A549 treated with AZD9567 at 1 μM for 4 hours (cell line): ENCODE data around the gene GARIN5A. TPM values are rescaled to one million over a fixed set of nuclear protein-coding genes. Genes with fewer than 3 reads are reported as not detected.

Source experiments
- total RNA-seq: library from RNA; stranded (reverse); fragments of 200-300 nt; extraction: Qiagen RNA extraction; gene quantifications from 5 replicates; pipeline ENCODE4 v1.2.3, GENCODE V29; 2022; ENCODE audit not compliant: insufficient read depth

GARIN5A gene
- total RNA-seq: 1.5 to 2.6 TPM (median 2.0 TPM) in 4 of 5 replicates, not detected in the other

DNA sequence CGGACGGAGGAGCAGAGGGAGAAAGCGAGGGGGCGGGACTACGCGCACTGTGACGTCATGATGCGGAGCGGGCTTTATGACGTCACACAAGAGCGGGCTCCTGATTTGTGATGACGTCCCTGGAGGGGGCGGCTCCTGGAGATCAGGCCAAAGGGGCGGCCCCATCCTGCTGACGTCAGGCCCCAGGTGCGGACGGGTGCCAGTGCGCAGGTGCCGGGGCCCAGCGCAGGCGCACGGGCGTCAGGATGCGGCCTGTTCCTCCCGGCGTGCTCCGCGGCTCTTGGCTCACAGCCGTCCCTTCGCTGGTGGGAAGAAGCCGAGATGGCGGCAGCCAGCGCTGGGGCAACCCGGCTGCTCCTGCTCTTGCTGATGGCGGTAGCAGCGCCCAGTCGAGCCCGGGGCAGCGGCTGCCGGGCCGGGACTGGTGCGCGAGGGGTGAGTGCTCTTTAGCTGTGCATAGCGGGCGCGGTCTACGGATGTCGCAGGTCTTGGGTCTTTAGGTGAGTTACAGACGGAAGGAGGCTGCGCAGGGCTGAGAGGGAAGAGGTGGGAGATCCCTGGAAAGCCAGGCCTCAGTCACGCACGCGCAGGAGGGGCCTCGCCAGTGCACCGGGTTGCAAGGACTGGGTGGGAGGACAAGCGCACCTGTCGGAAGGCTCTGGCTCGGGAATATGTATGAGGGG lies at the start of gene GARIN5A, which contains the start of gene EMC10:
Gene GARIN5A, minus strand, starts transcription at position 625 of the 683 bp plus-strand sequence. Its CDS starts 460 bp downstream, at position 165.
Gene EMC10, plus strand, starts transcription at position 284 of the 683 bp plus-strand sequence. Its CDS starts 38 bp downstream, at position 322.

DNA sequence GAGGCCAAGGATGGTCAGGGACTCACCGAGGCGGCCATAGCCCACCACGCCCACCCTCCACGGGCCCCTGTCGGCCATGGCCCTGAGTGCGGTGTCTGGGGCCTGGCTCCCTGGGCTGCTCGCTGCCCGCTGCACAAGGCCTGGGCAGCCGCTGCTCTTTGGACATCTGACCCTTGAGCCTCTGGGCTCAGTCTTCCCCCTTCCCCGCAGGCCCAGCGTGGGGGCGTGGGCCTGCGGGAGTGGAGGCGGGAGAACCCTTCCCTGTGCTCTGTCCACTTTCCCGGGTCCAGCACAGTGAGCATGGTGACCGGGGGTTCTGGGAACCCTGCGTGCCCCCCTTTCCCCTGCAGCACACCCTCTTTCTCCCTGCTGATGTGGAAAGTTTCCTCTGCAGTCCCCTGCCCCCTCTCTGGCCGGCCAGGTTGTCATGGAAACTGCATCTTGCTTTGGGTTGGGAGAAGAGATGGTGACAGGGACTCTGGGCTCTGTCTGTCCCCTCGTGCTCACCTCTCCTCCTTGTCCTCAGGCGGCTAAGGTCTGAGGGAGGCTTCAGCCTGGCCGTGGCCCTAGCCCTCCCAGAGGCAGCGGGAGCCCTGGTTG lies 37.2 kb upstream of the GARIN5A start, which contains the start of gene ASPDH:
Gene ASPDH, minus strand, starts transcription at position 168 of the 600 bp plus-strand sequence. Its CDS starts 90 bp downstream, at position 78.

DNA sequence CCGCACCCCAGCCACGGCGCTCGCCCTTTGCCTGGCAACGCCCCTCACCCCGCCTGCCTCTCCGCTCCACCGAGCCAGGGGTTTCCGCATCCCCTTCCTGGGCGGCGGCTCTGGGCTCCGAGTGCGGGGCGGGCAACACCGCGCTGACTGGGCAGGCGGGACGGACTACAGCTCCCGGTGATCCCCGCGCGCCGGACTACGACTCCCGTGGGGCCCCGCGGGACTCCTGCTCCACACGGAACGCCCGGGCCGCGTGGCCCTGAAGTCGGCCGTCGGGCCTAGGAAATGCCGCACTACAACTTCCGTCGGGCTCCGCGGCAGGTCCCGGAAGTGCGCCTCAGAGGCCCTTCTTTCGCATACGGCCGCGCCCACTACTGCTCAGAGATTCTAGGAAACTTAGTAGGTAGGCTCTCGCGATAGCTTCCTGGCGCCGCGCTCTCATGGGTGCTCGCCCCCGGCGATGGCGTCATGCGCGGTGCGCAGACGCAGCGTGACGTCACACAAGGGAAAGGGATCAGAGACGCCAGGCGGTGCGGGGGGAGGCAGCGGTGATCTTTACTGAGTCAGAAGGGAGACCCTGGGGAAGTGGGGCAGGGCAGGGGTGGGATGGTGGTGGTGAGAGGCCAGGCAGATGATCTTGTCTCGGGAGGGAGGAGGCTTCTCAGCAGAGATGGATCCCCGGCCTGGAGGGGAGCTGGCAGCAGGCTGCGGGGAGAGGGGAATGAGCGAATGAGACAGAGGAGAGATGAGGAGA lies 34.6 kb upstream of the GARIN5A start, which contains the start of gene JOSD2:
Gene JOSD2, minus strand, starts transcription at position 123 of the 754 bp plus-strand sequence. CDS start 760 bp downstream, outside the sequence.

DNA sequence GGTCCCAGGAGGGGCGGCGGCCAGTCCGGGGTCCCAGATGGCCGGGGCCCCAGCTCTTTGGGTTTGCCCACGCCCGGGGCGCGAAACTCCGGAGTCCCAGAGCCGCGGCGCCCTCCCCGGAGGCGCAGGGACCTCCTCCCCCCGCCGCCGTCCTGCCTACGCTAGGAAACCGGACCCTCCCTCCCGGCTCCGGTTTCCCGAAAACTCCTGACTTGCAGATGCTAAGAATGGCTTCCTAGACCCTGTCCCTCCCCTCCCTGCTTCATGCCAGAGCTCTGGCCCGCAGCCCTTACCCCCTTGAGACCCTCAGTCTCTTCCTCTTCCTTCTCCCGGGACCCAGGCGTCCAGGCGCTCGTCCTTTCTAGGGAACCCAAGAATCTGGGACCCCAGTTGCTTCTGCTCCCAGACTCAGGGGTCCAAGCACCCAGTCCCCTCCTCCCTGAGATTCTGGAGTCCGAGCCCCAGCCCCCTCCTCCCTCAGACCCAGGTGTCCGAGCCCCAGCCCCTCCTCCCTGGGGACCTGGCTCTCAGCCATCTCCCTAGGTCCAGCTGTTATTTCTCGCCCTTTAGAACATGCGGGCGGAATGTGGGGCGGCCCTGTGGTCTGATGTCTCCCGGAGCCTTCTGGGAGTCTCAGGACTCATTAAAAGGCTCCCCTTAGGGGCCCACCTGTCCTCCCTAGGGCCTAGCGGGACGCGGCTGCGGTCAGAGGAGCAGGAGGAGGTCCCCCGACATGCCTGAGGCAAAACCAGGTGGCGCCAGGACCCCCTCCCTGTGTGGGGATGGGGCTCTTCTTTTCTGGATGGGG lies 44.2 kb downstream of the GARIN5A start, which contains the start of gene MYBPC2:
Gene MYBPC2, plus strand, starts transcription at position 672 of the 808 bp plus-strand sequence. Its CDS starts 62 bp downstream, at position 734.

DNA sequence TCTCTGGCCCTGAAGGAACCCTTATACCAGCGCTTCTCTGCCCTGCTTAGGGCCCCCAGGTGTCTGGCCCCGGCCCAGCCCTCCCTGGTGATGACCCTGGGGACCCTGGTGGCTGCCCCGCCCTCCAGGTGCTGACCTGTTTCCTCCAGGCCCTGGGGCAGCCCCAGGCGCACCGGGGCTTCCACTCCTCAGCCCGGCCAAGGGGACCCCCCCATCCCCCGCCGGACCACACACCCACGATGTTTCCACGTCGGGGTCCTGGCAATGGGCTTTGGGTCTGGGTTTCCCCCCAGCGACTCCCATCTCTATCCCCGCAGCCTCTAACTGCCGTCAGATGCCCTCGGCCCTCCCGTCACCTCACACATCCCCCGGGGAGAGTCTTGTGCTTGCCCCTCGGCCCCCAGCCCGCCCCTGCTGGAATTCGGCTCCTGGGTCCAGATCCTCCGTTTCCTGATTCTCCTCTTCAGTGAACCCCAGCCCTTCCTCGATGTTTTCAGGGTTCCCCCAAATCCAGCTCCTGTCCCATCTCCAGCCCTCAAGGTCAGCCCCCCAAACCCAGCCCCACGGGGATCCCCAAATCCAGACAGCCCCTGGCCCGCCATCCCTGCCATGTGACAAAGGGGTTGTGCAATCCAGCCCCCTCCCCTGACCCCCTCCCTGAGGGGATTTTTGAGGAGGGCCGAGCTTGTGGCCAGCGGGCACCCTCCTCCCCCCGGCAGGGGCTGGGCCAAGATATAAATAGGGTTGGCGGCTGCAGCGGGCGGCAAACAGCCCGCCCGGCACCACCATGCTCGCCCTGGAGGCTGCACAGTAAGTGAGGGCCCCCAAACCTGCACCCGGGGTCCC lies 58.2 kb downstream of the GARIN5A start, which contains the start of gene SPIB:
Gene SPIB, plus strand, starts transcription at position 763 of the 846 bp plus-strand sequence. Its CDS starts 25 bp downstream, at position 788.

Other genes with a start within 250 kb of the GARIN5A start
- 1.2 to 2.1 TPM (median 1.9 TPM) in 5 replicates for gene KCNC3, start 147.5 kb downstream of the GARIN5A start, total RNA-seq
- 0.77 to 1.1 TPM (median 0.91 TPM) in 4 of 5 replicates, not detected in the other for gene NAPSA, start 111.2 kb downstream of the GARIN5A start, total RNA-seq
- 57.6 to 80.9 TPM (median 78.3 TPM) in 5 replicates for gene NR1H2, start 100.4 kb downstream of the GARIN5A start, total RNA-seq
- gene POLD1, start 92.5 kb downstream of the GARIN5A start, total RNA-seq: 63.6 to 89.7 TPM (median 86.9 TPM) in 5 replicates
- gene SPIB, start 57.9 kb downstream of the GARIN5A start, total RNA-seq: 0.10 to 0.31 TPM (median 0.19 TPM) in 4 of 5 replicates, not detected in the other
- gene MYBPC2, start 44.0 kb downstream of the GARIN5A start, total RNA-seq: not detected in 5 replicates
- 114 to 169 TPM (median 165 TPM) in 5 replicates for gene EMC10, start 341 bp downstream of the GARIN5A start, total RNA-seq
- 50.9 to 88.9 TPM (median 81.5 TPM) in 5 replicates for gene JOSD2, start 34.3 kb upstream of the GARIN5A start, total RNA-seq
- not detected in 5 replicates for gene ASPDH, start 37.1 kb upstream of the GARIN5A start, total RNA-seq
- gene LRRC4B, start 91.6 kb upstream of the GARIN5A start, total RNA-seq: 0.30 to 0.40 TPM (median 0.32 TPM) in 4 of 5 replicates, not detected in the other
- 0.34 to 0.69 TPM (median 0.42 TPM) in 4 of 5 replicates, not detected in the other for gene SYT3, start 163.0 kb upstream of the GARIN5A start, total RNA-seq
- gene C19orf81, start 172.6 kb upstream of the GARIN5A start, total RNA-seq: 8.9 to 10.6 TPM (median 10.3 TPM) in 4 of 5 replicates, not detected in the other
- gene SHANK1, start 243.0 kb upstream of the GARIN5A start, total RNA-seq: 0.09 to 0.53 TPM (median 0.15 TPM) in 4 of 5 replicates, not detected in the other
- gene CLEC11A, start 246.5 kb upstream of the GARIN5A start, total RNA-seq: 3.6 to 11.4 TPM (median 10.7 TPM) in 5 replicates